Lower leg skin (tissue), 3 donors: ENCODE data around the gene MEX3A.

Experiments used
- POLR2A ChIP-seq, 2 donors: fragments of 450-650 bp; IDR thresholded peaks; one replicate each; pipeline ENCODE4 v1.6.1; 2016 to 2017; ENCODE audit warnings: antibody characterized with exemption in 2 of 2, mild to moderate bottlenecking in 1 of 2, moderate library complexity in 1 of 2
- TF ChIP-seq, protein P1 (sequence below), 3 donors: fragments of 450-650 bp; IDR thresholded peaks; one replicate each; pipeline ENCODE4 v1.5.1; 2016; ENCODE audit warnings: antibody characterized with exemption in 3 of 3, mild to moderate bottlenecking in 3 of 3, moderate library complexity in 2 of 3

- TF ChIP-seq, protein P1, sequence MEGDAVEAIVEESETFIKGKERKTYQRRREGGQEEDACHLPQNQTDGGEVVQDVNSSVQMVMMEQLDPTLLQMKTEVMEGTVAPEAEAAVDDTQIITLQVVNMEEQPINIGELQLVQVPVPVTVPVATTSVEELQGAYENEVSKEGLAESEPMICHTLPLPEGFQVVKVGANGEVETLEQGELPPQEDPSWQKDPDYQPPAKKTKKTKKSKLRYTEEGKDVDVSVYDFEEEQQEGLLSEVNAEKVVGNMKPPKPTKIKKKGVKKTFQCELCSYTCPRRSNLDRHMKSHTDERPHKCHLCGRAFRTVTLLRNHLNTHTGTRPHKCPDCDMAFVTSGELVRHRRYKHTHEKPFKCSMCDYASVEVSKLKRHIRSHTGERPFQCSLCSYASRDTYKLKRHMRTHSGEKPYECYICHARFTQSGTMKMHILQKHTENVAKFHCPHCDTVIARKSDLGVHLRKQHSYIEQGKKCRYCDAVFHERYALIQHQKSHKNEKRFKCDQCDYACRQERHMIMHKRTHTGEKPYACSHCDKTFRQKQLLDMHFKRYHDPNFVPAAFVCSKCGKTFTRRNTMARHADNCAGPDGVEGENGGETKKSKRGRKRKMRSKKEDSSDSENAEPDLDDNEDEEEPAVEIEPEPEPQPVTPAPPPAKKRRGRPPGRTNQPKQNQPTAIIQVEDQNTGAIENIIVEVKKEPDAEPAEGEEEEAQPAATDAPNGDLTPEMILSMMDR (IDR thresholded peaks at IDR 0.05) = no peak
- TF ChIP-seq POLR2A (IDR thresholded peaks at IDR 0.05) = no peak
These were observed 33.5 kb upstream of the MEX3A start for GRCh38 chr1:156115514-156116374.
